ENCODE measurements around the gene SDF4.

SDF4 gene

DNA sequence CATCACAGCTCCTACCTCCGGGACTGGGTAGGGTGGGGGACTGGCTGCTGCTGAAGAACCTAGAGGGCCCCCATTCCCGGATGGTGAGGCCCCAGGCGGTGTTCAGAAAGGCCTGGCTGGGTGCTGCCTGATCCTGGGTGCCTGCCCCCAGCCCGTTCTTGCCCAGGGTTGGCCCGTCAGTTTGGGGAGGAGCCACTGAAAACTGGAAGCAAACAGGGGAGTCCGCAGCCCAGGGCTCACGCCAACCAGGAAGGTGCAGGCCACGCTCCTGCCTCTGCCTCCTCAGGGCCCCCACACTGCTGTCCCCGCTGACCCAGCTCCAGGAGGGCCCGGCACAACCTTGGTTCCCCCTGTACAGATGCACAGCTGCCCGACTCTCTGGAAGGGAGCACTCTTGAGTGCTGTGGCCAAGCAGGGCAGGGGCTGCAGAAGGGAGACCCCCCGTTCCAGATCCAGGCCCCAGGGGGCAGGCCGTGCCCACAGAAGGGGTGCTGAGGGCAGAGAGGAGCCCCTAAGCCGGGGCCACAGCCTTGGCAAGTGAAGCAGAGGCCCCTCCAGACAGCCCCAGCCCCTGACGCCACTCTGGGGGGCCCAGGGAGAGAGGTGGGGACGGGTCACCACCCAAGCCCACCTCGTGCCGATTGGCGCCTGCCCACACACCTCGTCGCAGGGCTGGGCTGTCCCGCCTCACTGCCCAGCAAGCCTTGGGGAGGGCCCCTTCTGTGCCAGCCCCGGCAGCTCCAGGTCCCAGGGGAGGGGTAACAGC is 9.2 kb upstream of the SDF4 start:
- DNase-seq = no peak

DNA sequence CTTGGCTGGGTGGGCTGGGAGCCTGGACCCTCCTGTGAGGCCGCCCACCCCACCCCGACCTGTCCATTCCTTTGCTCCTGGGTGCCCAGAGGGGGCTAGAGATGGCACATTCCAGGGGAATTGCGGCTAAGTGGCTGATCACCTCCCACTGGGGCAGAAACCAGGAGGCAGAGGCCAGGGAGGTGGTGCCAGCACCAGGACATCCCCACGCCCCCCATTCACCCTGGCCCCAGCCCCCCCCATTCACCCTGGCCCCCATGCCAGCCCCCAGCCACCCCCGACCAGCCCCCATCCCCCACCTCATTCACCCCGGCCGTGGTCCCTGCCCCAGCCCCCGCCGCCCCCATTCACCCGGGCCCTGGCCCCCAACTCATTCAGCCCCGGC is 8.5 kb upstream of the SDF4 start:
- no peak for DNase-seq

DNA sequence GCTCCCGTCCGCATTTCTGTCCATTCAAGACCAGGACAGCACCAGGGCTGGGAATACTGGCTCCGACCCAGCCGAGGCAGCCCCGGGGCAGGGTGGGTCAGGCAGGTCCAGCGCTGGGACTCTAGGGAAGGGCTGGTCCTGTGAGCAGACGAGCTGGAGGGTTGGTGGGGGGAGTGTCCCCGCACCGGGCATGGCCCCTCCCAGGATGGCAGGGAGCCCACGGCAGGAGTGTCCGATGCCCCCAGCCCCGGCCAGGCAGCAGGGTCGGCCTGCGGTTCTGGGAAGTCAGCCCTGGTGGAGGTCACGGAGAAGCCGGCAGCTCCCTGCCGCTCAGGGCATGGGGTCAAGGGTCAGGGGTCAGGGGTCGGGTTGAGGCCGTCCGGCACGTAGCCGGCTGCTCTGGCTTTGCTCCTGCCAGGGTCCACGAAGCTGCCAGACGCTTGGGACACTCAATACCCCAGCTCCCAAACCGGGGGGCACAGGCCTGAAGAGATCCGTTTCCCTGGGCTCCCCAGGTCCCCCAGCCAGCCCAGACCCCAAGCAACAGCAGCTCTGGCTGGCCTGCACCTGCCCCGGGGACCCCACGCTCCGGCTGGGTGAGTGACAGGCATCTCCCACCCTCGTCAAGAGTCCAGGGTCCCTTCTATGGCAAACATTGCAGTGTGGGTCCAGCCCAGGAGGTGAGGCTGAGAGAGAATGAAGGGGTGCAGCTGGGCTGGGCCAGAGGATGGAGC is 8.0 kb upstream of the SDF4 start:
- DNase-seq = no peak

- no peak for DNase-seq
These were observed 7.4 kb upstream of the SDF4 start for GRCh38 chr1:1239227-1239613.

DNA sequence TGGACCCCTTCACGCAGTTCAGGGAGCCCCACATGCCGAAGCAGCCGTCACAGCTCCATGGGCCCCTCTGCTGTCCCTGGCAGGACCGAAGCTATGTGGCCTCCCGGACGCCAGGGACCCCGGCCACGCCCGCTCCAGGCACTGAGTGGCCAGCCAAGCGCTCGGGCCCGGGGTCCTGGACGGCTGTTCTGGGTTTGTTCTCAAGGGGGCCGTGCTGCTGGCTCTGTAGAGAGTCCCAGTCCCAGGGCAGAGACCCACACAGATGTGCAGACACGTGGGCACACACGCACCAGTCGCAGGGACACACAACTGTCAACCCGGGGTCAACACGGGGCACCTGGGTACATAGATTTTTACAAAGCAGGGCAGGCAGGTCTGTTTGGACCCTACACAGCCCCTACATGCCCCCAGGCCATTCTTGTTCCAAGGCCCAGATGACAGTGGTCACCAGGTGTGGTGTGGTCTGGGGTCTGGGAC is 6.9 kb upstream of the SDF4 start:
- DNase-seq = no peak

- DNase-seq = no peak
These were observed 6.3 kb upstream of the SDF4 start for GRCh38 chr1:1237874-1238701.

GRCh38 chr1:1236945-1237873 is 5.4 kb upstream of the SDF4 start:
- DNase-seq = no peak

- DNase-seq = no peak
These were observed 4.5 kb upstream of the SDF4 start for GRCh38 chr1:1236176-1236763.

GRCh38 chr1:1235016-1235744 is 3.4 kb upstream of the SDF4 start:
- no peak for DNase-seq

DNA sequence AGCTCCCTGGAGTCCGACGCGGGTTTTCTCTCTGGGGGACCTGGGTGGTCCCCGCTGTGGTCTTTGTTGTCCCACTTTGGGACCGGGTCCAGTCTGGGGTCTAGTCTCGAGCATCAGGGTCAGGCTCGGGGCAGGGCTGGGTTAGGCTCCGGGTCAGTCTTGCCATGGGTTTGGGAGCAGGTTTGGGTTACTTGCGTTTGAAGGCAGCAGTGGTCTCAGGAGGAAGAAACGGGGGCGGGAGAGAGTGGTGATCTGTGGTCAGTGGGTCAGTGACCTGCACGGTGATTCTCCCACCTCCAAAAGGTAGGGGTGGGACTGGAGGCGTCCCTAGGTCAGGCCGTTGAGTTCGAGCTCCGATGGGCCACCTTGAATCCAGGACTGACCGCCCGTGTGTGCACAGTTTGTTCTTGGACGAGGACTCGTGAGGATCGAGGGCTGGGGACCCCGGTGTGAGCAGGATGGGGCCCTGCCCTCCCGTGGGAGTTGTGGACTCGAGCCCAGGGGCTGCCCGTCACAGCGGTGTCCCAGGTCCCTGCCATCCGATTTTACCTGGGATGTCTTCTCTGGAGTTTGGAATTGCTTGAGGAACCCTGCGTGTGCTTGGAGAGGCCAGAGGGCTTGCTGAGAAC is 2.5 kb upstream of the SDF4 start:
- DNase-seq = no peak

- no peak for DNase-seq
These were observed 1.7 kb upstream of the SDF4 start for GRCh38 chr1:1233567-1233892.

- no peak for DNase-seq
These were observed 1.2 kb upstream of the SDF4 start for GRCh38 chr1:1232796-1233566.

DNA sequence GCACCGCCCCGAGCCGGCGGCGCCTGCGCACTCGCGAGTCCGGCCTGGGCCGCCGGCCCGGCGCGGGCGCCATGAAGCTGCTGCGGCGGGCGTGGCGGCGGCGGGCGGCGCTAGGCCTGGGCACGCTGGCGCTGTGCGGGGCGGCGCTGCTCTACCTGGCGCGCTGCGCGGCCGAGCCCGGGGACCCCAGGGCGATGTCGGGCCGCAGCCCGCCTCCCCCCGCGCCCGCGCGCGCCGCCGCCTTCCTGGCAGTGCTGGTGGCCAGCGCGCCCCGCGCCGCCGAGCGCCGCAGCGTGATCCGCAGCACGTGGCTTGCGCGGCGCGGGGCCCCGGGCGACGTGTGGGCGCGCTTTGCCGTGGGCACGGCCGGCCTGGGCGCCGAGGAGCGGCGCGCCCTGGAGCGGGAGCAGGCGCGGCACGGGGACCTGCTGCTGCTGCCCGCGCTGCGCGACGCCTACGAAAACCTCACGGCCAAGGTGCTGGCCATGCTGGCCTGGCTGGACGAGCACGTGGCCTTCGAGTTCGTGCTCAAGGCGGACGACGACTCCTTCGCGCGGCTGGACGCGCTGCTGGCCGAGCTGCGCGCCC is 501 bp upstream of the SDF4 start, which contains the start of gene B3GALT6:
TSS of gene B3GALT6 (plus strand) at position 30 of the 588 bp plus-strand sequence. CDS start at position 72, 42 bp downstream.
- no peak for DNase-seq

GRCh38 chr1:1230656-1231399 is 973 bp downstream of the SDF4 start:
- DNase-seq = no peak

DNA sequence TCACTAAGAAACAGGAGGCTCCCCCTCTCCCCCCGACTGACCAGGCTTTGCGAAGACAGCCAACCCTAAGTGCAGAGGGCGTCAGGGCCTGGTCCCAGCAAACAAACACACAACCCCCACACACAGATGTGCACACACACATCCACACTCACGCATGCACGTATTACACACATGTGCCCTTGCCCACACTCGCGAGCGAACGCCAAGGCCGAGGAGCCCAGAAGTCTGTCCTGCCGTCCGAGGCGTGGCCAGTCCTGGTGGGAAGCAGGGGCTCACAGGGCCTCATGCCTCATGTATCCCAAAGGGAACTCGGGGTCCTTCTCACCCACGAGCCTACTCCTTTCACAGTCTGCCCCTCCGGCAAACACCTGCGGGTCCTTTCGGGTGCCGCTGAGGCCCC is 2.0 kb downstream of the SDF4 start:
- no peak for DNase-seq

DNA sequence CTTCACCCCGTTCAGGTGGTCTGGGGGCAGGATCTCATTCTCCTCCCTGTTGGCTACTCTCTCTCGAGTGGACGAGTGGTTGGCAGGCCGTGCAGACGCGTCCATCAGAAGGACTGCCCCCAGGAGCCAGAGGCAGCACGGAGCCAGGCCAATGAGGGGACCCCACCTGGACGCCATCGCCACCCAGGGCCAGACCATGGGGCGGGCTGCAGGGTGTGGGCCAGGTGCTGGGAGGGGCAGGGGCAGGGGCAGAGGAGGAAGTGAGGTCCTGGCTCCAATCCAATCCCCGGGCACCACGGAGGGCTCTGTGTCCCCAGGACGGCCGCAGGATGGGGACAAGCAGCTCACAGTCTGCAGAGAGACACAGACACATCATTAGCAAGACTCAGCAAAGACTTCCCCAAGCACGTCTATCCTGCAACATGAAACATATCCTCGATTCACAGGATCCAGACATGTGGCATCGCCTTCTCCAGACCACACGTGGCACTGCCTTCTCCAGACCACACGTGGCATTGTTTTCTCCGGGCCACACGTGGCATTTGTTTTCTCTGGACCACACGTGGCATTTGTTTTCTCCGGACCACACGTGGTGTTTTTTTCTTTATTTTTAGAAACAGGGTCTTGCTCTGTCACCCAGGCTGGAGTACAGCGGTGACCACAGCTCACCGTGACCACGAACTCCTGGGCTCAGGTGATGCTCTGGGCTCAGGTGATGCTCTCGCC is 3.0 kb downstream of the SDF4 start:
- DNase-seq = no peak

GRCh38 chr1:1228187-1228586 is 3.6 kb downstream of the SDF4 start:
- DNase-seq = no peak

DNA sequence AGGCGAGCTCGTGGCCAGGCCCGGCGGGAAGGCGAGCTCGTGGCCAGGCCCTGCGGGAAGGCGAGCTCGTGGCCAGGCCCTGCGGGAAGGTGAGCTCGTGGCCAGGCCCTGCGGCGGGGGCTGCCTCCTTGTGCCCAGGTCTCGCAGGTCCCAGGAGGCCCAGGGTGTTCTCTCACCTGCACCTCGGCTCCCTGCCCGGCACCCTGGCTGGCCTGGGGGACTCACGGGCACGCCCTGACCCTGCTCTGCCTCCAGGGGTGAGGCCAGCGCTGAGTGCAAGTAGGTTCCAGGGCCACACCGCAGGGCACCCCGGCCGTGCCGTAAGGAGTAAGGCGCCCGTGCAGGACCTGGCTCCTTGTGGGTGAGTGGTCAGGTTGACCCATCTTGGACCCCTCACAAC is 4.4 kb downstream of the SDF4 start:
- DNase-seq = no peak
